ENCODE measurements around the gene UPF1. TPM values are rescaled to one million over a fixed set of nuclear protein-coding genes. Genes with fewer than 3 reads are reported as not detected.

UPF1 gene
- total RNA-seq, 3 donors from 2014 or later, result 59.8 to 83.6 (median 75.2) TPM

DNA sequence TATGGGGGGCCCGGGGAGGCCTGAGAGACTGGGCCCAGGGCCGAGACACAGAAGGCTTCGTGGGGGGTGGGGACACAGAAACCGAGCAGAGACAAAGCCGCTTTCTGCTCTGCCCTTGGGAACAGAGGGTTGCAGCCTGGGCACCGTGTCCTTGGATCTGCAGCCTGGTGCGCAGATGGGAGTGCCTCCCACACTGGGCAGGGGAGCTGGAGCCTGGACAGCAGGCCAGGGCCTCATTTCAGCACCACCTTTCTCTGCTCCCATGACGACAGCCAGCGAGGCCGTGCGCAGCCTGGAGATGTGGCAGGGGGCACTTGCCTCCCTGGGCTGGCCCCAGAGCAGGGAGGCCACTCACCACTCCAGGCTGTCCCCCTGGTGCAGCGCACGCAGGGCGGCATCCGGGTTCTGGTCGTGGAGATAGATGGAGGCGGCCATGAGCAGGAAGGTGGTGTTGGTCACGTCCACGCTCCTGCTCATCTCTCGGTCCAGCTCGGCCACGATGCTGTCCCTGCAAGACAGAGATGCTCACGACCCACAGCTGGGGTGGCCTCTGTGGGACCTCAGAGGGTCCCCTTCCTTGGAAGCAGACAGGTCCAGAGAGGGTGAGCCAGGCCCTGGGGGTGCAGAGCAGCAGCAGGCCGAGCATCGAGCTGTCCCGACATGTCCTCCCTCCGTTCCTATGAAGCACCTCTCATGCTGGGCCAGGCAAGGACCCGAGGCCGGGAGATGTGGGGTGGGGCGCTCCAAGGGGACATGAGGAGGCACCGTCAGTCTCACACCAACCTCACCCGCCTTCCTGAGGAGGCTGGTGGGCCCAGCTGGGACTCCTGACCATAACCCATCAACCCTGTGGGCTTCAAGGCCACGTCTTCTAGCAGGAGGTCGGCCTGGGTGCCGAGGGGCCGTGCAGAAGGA is 75.1 kb downstream of the UPF1 start:
- Histone ChIP-seq H3K4me1 (no peaks in the 10 kb centered on the region), H3K9me3 (no peaks in the 10 kb centered on the region), H3K27ac (no peak overlapping the region), H3K36me3 (no peaks in the 10 kb centered on the region), H3K4me3 (no peak overlapping the region), H3K27me3 (no peaks in the 10 kb centered on the region)
- no peak for DNase-seq (ENCODE audit: low spot score in 2 of 2)
- intact Hi-C loops (cut with DNase I; ENCODE audit: low total_unique reads), result loop anchor here (1.0 kb wide), 1 partner anchor 84 kb away; no protein-coding TSS in a partner anchor
- TF ChIP-seq, protein P1, sequence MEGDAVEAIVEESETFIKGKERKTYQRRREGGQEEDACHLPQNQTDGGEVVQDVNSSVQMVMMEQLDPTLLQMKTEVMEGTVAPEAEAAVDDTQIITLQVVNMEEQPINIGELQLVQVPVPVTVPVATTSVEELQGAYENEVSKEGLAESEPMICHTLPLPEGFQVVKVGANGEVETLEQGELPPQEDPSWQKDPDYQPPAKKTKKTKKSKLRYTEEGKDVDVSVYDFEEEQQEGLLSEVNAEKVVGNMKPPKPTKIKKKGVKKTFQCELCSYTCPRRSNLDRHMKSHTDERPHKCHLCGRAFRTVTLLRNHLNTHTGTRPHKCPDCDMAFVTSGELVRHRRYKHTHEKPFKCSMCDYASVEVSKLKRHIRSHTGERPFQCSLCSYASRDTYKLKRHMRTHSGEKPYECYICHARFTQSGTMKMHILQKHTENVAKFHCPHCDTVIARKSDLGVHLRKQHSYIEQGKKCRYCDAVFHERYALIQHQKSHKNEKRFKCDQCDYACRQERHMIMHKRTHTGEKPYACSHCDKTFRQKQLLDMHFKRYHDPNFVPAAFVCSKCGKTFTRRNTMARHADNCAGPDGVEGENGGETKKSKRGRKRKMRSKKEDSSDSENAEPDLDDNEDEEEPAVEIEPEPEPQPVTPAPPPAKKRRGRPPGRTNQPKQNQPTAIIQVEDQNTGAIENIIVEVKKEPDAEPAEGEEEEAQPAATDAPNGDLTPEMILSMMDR (IDR thresholded peaks at IDR 0.05), result no peak
- no peak for TF ChIP-seq POLR2A (IDR thresholded peaks at IDR 0.05)
- no peak for TF ChIP-seq POLR2AphosphoS5 (IDR thresholded peaks at IDR 0.05)

DNA sequence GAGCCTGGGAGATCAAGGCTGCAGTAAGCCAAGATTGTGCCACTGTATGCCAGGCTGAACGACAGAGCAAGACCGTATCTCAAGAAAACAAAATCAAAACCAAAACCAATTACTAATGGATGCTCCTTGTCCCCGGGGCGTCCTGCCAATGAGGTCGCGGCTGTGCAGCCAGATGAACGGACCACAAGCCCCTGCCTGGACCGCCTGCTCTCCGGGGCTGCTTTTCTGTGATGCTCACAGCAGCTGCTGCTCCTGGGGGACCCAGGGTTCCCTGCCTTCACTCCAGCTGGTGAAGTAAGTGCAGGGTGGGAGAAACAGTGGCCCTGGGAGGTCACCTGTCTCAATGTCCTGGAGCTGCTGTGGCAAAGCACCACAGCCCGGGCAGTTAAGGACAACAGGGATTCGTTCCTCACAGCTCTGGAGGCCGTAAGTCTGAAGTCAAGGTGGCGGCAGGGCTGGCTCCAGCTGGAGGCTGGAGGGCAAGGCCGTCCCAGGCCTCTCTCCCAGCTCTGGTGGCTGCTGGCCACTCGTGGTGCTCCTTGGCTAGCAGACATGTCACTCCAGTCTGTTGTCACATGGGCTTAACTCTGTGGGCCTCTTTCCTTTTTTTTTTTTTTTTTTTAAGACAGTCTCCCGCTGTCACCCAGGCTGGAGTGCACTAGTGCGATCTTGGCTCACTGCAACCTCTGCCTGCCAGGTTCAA is 77.3 kb downstream of the UPF1 start:
- no peak for DNase-seq (ENCODE audit: low spot score in 2 of 2)
- Histone ChIP-seq H3K9me3 (no peaks in the 10 kb centered on the region), H3K27ac (no peak overlapping the region), H3K36me3 (no peaks in the 10 kb centered on the region), H3K4me1 (no peaks in the 10 kb centered on the region), H3K4me3 (no peak overlapping the region), H3K27me3 (no peaks in the 10 kb centered on the region)
- TF ChIP-seq POLR2AphosphoS5 (IDR thresholded peaks at IDR 0.05), result no peak
- TF ChIP-seq, protein P1 (IDR thresholded peaks at IDR 0.05), result no peak
- no peak for TF ChIP-seq POLR2A (IDR thresholded peaks at IDR 0.05)
- intact Hi-C loops (cut with DNase I; ENCODE audit: low total_unique reads), result no loop called here

DNA sequence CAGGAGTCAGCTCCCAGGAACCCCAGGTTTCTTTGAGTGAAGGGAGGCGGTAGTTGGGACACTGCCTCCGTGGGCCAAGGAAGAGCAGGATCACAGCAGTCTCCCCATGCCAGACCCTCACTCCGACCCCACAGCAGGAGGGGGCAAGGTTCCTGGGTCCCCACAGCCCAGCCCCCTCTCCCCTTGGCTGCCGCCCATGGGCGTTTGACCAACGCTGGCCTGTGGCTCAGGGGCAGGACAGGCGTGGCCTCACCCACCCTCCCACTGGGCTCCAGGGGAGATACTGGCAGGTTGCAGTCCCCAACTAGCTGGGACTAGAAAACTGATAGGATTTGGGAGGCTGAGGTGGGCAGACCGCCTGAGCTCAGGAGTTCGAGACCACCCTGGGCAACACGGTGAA is 78.3 kb downstream of the UPF1 start:
- intact Hi-C loops (cut with DNase I; ENCODE audit: low total_unique reads), result no loop called here
- Histone ChIP-seq H3K4me3 (no peak overlapping the region), H3K9me3 (no peaks in the 10 kb centered on the region), H3K4me1 (no peaks in the 10 kb centered on the region), H3K27me3 (no peaks in the 10 kb centered on the region), H3K27ac (no peak overlapping the region), H3K36me3 (no peaks in the 10 kb centered on the region)
- TF ChIP-seq POLR2A (IDR thresholded peaks at IDR 0.05) (no peak), POLR2AphosphoS5 (IDR thresholded peaks at IDR 0.05) (no peak)
- TF ChIP-seq, protein P1 (IDR thresholded peaks at IDR 0.05), result no peak
- no peak for DNase-seq (ENCODE audit: low spot score in 2 of 2)

DNA sequence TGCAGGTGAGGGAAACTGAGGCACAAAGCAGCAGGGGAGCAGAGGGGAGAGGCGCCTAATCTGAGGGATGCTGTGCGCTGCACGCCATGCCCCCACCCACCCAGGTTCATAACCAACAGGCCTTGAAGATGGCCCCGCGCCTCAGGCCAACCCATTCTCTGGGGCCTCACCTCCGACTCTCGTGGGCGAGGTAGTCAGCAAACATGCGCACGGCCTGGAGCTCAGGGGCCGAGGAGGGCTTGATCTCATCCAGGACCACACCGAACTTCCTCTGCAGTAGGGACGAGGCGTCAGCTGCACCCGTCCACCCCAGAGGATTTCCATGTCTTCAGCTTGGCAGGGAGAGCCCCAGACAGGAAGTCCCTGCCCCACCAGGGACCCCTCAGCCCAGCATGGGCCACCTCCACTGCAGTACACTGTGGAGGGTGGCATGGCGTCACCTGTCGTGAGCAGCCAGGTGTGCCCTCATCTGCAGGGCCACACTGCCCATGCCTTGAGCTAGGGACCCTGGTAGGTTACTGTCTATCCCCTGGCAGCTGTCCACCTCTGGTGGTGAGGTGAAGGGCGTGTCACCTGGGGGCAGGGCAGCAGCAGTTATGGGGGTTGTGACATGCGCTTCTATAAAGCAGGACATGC is 79.2 kb downstream of the UPF1 start:
- Histone ChIP-seq H3K4me1 (no peaks in the 10 kb centered on the region), H3K9me3 (no peaks in the 10 kb centered on the region), H3K4me3 (no peak overlapping the region), H3K27me3 (no peaks in the 10 kb centered on the region), H3K27ac (no peak overlapping the region), H3K36me3 (no peaks in the 10 kb centered on the region)
- DNase-seq (ENCODE audit: low spot score in 2 of 2), result no peak
- intact Hi-C loops (cut with DNase I; ENCODE audit: low total_unique reads), result no loop called here
- TF ChIP-seq POLR2A (IDR thresholded peaks at IDR 0.05) (no peak), POLR2AphosphoS5 (IDR thresholded peaks at IDR 0.05) (no peak)
- TF ChIP-seq, protein P1 (IDR thresholded peaks at IDR 0.05), result no peak
